SKM-1 (cell line): ENCODE measurements around the gene PRKACB.
"Not testable (repeated sequence)": the region's sequence is repeated elsewhere in the genome, so short reads cannot be mapped to it uniquely, and the experiment has no call there.

ENCODE experiments used
- DNase-seq: peaks from one replicate; lab custom pipeline; 2025; ENCODE audit not compliant: unreplicated experiment; lab: John Stamatoyannopoulos, UW

The PRKACB gene

DNA sequence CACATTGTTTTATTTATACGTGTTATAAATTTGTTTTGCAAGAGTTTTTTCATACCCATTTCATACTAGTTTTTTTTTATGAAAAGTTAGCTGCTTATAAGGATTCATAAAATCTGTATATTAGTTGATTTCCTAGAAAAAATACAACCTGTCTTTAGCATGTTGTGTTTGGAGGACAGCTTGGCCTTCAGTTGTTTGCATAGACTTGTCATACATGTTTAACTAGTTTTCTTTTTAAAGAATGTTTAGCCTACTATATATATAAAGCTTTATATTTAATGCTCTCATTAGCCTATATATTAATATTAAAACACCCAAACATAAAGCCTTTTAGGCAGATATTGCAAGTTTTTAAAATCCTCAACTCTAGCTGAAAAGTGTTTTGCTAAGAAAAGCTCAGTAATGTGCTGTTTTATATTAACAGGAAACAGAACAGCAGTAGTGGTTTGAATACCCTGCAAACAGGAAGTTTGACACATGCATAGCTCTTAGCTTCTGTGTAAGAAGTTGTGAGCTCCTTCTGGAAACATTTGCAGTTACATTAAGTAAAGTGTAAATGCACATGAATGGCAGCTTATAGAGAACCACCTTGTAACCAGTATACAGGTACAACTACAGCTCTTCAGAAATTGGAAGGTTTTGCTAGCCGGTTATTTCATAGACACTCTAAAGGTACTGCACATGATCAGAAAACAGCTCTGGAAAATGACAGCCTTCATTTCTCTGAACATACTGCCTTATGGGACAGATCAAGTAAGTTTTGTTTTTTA, at the start of gene PRKACB:
TSS of gene PRKACB (plus strand) at position 476 of the 770 bp plus-strand sequence. CDS start at position 567, 91 bp downstream.
- DNase-seq = peak; percentile 70

DNA sequence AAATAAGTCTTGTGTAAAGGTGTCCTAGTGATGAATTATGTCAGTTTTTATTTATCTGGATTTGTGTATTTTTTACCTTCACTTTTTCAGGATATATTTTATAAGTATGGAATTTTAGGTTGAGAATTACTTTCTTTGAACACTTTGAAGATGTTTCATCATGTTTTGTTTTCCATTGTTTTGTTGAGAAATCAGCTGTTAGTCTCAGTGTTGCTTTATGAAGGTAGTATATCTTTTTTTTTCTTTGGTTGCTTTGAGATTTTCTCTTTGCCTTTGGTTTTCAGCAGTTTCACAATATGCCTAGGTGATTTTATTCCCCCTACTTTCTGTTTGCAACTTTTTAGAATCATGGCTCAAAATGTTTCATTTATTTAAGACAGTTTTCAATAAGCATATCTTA, 48.8 kb upstream of the PRKACB start:
- DNase-seq = no peak

DNA sequence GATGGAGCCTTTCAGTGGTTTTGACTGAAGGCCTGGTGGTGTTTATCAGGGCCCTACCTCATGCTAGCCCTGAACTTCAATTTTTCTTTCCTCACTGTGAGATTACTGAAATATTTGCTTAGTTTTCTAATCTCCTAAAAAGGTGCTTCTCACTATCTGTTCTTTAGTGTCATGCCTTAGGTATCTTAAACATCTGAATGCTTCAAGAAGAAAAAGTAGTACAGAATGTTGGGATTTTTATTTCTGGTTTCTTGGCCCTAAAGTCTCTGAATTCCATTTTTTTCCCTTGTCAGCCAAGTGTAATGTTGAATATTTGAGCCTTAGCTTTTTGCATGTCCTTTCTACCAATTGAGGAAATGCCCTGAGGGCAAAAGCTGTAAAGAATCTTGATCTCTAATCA, 47.9 kb upstream of the PRKACB start:
- no peak for DNase-seq

DNA sequence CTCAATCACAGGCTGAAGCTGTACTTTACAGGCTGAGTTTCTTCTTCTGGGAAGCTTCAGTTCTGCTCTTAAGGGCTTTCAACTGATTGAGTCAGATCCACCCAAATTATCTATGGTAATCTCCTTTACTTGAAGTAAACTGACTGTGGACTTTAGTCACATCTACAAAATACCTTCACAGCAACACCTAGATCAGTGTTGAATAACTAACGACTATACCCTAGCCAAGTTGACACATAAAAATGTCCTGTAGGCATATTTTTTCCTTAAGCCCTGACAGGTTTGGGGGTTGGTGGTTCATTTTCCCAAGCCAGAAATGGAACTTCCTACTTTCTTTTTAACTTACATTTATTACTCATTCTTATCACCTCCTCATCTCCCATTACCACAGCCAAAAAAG, 42.9 kb upstream of the PRKACB start:
- no peak for DNase-seq

DNA sequence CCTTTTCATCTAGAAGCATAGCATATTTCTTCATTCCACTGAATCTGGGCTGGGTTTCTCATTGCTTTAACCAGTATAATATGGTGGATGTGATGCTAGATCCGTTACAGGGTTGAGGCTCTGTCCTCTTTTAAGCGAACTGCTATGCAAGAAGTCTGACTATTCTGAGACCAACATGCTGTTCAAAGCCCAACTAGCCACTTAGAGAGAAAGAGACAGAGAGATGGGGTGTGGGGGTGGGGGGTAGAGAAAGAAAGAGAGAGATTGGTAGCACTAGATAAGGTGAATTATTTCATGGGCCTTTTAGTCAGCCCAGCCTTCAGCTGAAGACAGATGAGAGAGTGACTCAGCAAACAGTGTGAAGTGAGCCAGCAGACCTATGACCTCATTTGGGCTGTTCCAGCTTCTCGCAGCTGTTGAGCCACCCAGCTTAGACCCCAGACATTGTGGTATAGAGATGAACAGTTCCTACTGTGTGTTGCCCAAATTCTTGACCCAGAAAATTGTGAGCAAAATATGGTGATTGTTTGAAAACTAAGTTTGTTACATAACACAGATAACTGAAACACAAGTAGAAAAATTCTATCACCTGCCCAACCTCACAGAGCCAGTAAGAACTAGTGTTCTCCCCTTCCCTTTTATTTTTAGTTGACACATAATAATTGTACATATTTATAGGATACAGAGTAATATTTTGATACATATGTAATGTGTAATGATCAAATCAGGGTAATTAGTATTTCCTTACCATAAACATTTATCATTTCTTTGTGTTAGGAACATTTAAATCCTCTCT, 40.7 kb upstream of the PRKACB start:
- no peak for DNase-seq

DNA sequence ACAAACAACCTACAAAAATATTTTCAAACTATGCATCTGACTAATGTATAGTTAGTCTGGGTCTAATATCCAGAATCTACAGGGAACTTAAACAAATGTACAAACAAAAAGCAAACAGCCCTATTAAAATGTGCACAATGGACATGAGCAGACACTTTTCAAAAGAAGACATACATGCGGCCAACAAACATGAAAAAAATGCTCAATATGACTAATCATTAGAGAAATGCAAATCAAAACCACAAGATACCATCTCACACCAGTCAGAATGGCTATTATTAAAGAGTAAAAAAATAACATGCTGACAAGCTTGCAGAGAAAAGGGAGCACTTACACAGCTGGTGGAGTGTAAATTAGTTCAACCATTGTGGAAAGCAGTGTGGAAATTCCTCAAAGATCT, 36.5 kb upstream of the PRKACB start:
- not testable (repeated sequence) for DNase-seq

DNA sequence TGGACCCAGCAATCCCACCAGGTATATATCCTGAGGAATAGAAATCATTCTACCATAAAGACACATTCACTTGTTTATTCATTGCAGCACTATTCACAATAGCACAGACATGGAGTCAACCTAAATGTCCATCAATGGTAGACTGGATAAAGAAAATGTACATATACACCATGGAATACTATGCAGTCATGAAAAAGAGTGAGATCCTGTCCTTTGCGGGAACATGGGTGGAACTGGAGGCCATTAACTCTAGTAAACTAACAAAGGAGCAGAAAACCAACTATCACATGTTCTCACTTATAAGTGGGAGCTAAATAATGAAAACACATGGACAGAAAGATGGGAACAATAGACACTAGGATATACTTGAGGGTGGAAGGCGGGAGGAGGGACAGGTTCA, 36.1 kb upstream of the PRKACB start:
- DNase-seq = no peak

DNA sequence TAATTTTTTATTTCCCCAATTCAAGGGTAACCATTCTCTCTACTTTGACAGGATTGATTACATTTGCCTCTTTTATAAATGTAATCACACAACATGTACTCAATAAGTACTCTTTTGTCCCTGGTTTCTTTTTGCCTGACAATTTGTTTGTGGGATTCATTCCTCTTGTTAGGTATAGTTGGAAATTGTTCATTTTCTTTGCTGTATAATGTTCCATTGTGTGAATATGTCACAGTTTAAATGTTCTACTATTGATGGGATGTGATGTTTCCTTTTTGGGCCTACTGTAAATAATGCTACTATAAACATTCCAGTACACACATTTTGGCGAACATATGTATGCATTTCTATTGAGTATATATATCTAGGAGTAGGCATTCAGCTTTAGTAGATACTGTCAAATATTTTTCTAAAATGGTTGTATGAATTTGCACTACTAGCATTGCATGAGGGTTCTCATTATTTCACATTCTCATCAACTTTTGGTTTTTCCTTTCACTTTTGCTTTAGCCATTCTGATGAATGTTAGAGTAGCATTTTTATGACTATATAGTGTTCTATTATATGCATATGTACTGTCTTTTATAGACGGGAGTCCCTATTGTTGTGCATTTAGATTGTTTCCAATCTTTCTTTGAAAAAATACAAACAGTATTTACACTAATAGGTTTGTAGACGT, 35.0 kb upstream of the PRKACB start:
- DNase-seq = no peak

DNA sequence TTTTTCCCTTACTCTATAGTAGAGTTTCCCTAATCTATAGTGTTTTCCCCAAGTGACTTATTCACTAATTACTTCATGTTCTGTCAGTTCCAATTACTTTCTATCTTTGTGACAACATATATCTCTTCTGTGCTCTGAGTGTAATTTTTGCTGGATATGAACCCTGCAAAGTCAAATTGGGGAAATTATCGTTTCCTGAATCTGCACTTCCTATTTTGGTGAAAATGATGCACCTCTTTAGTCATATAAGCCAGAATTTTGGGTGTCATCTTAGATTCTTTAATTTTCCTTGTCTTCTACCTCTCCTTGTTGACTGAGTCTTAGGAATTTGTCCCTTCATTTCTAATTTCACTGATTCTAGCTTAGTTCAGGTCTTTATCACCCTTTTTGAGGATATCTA, 33.4 kb upstream of the PRKACB start:
- no peak for DNase-seq

DNA sequence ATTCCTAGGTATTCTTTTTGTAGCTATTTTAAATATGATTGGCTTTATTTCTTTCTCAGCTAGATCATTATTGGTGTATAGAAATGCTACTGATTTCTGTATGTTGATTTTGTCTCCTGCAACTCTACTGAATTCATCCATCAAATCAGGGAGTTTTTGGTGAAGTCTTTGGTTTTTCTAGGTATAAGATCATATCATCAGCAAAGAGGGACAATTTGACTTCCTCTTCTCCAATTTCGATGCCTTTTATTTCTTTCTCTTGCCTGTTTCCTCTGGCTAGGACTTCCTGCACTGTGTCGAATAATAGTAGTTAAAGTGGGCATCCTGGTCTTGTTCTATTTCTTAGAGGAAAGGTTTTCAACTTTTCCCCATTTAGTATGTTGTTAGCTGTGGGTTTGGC, 27.5 kb upstream of the PRKACB start:
- no peak for DNase-seq

DNA sequence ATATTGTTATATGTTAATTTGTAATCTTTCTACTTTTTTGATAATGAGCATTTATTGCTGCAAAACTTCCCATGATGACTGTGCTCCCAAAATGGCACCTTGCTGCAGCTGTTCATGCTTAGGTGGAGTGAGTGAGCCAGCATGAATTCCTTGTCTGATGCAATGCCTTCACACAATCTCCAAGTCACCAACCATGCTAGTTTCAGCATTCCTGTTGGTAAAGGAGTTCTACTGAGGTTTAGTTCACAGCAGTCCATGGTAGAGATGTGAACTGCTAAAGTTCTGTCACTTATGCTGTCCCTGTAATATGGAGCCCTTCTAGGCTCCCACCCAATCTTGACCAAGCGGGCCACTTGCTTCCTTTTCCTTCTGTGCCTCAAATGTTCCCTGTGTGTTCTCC, 26.2 kb upstream of the PRKACB start:
- DNase-seq = no peak

DNA sequence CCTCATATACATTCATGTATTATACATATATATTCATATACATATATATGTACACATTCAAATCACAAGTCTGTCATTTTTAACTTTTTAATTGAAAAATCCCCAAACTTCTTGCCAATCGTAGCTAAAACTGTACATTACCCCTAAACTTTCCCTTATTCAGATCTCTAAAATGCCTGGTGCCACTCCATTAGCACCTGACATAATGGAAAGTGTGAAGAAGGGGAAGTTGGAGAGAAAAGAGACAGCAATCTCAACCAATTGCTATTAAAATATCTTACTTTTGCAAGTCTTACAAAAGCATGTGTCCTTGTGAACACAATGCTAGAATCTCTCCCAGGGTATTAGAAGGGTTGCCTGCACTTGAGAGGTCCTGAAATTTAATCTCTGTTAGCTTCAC, 22.7 kb upstream of the PRKACB start:
- DNase-seq = no peak

DNA sequence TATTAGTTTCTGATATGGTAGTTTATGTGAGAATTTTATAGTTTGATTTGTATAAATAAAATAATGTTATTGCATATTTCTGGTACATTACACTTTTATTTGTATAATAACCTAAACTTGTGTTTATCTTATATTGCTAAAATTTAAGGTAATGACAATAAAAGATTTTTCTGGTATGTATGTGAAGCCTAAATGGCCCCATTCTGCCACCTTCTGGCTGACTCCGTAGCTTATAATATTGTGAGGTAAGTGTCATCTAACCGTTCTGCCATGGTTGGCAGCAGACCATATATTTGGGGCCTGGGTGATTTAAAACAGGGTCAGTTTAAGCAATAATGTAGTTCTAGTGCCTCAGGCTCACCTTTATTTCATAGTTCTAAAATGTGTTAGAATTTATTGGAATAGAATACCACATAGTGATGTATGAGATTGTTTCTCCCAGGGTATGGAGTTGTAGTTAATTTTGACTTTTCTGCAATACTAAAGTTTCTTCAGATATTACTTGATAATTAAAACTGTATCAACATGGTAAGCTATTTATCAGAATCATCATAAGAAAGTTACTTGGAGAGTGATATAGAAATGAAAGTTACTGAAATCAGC, 21.2 kb upstream of the PRKACB start:
- no peak for DNase-seq

DNA sequence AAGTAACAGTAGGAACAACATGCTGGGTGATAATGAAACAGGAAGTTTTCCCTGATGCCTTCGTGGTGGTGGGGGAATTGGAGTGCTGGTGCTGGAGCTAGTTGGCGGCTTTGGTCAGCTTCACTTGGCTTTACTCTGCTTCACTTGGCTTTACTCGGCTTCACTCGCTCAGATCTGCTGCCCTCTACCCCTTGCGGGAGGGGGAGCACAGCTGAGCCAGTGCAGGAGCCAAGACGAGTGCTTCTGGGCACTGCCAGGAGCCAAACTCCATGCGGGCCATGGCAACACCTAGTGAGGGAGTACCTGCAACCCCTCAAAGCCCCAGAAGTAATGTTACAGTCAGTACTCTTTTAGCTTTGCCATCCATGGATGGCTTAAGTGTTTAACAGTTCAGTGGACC, 10.6 kb upstream of the PRKACB start:
- DNase-seq = no peak

DNA sequence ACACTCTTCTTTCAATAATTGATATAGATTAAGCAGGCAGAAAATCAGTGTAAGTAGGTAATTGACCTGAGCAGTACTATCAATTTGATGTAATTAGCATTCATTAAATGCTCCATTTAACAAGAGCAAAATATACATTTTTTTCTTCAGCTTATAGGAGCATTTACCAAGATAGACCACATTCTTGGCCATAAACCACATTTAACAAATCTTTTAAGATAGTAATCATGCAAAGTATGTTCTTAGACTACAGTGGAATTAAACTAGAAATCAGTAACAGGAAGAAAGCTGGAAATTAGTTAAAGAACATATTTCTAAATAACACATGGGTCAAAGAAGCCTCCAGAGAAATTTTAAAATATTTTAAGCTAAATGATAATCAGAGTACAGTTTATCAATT, 8.7 kb upstream of the PRKACB start:
- no peak for DNase-seq

DNA sequence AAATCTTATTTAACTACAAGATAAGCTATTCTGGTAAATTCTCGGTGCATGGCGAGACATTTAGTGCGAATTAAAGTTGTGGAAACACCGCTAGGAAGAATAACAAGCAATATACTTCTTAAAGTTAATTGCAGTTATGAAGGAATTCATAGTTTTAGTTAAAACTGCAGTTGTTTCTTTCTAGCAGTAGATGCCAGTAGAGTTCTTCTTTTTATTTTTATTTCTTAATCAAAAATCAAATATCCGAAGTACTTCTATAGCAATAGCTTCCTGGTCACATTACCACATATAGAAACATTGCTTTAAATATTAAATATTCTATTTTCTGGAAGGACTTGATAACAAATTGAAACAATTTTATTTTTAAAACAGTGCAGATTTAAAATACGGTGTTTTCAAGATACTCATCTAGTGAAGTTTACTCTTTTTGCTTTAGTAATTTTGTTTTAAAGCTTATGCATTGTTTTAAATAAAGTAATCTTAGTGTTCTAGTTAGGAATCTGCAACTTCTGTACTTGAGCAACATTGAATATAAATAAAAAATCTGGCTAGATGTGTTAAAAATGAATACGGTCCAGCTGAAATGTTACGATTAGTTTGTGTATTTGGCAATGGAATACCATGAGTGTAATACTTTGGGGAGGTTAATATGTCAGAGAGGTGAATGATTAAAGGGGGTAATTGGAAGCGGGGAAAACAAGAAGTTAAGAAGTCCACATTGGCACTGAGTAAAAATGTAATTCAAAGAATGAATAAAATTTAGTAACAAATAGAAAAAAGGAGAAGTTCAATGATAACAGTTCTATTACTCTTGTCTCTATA, 2.7 kb upstream of the PRKACB start:
- no peak for DNase-seq

DNA sequence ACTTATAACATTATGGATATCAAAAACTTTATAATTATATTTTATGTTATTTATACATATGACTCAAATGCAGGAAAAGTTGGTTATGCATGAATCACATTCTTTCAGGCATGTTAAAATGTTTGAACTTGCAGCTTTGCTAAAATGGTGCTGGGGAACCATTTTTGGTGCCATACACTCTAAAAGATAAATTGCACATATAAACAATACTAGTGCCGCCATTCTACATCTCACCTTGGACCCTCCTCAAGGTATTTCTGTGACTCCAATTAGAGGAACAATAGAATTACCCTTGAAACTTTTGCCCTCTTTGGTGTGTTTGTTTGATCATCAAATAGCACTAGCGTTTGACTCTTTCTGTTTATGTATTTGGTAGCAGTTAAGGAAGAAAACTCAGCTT, 997 bp downstream of the PRKACB start:
- no peak for DNase-seq

DNA sequence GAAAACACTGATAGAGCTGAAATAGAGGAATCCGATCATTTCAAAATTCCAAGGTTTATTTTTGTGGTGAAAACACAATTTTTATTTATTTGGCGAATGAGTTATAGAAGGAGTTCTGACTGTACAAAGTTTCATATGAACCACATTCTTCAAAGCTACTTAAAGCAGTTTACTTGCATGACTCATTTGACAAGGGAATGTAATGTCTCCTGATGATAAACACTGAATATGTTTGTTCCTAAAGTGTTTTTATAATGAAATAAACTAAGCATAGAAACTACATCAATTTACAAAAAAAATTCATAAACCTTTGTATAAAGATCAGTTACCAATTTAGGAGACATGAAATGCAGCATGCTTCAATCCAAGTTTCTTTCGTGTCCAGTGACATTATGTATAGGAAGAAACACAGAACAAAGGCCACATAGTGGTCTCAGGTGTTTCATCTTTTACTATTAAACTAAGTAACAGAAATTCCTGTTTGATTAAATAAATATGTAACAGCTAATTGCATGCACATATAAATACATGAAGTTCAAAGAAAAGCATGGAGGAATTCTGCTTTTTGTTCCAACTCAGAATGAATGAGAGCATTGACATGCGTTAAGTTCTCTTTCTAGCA, 2.5 kb downstream of the PRKACB start:
- no peak for DNase-seq

DNA sequence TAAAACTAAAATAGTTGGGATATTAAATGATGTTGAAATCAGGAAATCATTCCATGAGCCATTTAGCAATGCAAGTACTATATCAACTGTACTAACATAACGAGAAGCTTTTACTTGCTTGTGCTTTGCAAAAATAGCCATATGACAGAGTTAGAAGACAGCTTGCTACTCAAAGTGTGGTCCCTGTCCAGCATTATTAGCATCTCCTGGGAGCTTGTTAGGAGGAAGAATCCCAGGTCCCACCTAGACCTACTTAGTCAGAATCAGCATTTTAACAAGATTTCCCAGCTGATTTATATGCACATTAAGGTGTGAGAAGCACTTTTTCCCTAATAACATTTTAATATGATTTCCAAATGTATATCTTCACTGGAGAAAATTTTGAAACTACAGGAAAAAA, 4.7 kb downstream of the PRKACB start:
- no peak for DNase-seq

DNA sequence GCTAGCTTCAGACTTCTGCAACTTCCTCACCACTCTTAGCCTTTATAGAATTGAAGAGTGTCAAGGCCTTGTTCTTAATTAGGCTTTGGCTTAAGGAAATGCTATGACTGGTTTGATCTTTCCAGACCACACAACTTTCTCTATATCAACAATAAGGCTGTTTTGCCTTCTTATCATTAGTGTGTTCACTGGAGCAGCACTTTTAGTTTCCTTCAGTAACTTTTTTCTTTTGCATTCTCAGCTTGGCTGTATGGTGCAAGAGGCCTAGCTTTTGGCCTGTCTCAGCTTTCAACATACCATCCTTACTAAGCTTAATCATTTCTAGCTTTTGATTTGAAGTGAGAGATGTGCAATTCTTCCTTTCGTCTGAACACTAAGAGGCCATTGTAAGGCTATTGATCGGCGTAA, 8.6 kb downstream of the PRKACB start:
- DNase-seq = no peak
